Hippocampal formation (tissue), 2 donors: ENCODE measurements around the gene PRG3.
"Not testable (repeated sequence)": the region's sequence is repeated elsewhere in the genome, so short reads cannot be mapped to it uniquely, and the experiment has no call there.

ENCODE experiments used
- DNase-seq, 2 donors: peaks; one replicate each; lab custom pipeline; 2025; lab: John Stamatoyannopoulos, UW

The PRG3 gene

DNA sequence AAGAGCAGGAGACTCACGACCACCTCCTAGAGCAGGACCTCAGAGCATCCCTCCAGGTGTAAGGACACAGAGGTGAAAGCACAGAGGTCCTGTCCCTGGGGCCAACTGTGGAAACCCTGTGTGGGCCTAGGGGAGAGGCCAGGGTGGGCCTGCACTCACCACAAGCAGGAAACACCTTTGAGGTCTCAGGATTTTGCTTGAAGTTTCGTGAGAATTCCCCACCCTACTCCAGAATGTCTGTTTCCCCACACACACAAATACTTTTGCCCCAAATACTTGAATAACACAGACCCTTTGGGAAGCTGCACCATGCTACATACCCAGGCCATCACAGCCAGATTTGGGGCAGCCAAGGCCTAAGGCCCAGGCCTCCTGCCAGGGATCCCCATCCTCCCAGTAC is 27.8 kb upstream of the PRG3 start:
- DNase-seq = no peak

DNA sequence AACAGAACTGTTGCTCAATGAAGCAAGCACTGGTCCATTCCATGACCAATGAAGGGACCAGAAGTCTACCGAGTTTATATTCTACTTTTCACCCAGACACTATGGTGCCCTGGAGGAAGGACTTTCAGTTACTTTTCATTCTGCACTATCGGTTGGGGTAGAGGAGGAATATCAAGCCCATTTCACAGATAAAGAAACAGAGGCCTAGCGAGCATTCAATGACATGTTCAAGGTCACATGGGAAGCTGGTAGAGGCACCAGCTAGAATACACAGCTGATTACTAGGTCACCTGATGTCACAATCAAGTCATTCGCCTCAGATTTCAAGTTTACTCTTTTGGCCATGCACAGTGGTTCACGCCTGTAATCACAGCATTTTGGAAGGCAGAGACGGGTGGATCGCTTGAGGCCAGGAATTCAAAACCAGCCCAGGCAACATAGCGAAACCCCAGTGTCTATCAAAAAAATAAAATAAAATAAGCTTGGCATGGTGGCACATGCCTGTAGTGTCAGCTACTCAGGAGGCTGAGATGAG is 27.1 kb upstream of the PRG3 start:
- DNase-seq = no peak

DNA sequence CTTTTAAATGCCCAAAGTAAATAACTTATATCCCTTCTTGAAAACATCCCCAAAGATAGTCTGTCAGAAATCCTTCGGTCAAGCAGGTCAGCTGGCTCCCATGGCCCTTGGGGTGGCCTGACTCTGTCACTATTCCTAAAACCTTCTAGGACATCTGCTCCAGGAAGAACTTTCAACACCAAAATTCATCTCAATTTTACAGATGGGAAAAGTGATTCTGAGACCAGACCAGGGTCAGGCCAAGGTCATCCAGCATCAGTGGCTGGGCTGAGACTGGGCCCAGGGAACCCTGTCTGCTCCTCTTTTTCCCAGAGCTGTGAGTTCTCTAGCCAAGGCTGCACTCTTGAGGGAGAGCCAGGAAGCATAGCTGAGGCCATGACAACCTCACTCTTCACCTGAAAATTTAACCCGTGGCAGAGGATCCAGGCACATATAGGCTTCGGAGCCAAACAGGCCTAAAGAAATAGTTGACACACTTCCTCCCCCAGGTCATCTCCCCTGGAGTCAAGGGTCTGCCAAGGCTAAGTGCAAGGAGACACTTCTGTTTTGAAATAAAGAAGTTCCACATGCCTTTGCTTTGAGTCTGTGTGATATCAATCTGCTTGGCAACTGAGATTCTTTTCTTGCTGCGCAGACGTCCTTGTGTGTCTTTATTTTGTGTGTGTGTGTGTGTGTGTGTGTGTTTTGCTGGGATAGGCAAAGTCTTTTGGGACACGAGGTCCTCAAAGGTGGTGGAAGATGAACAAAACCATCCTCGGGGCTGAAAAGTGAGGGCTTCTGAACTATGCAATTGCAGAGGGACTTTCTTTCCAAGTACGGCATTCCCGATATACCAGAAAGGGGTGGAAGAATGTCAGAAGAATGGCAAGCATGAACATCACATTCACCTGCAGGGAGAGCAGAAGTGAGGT is 26.3 kb upstream of the PRG3 start:
- DNase-seq = no peak

DNA sequence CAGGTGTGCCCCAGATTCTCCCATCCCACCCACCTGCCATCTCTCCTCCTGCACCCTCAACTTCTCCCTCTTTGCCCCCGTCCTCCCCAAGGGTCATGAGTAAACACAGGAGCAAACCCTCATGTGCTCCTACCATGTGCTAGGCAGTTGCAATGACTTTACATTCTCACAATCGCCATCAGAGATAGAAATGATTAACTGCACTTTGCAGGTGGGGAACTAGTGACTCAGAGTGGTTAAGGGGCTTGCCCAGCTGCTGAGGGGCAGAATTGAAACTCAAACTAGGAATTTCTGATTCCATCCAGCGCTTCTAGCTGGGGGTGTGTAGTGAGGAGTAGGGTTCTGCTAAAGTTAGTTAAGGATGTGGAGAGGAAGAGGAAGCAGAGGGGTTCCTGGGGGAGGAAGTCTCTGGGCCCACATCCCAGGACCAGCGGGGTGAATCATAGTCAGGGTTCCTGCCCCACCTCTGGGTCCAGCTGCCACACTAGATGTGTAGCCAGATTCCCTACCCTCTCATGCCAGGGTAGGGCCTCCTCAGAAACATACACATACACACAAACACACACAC is 25.5 kb upstream of the PRG3 start:
- no peak for DNase-seq

DNA sequence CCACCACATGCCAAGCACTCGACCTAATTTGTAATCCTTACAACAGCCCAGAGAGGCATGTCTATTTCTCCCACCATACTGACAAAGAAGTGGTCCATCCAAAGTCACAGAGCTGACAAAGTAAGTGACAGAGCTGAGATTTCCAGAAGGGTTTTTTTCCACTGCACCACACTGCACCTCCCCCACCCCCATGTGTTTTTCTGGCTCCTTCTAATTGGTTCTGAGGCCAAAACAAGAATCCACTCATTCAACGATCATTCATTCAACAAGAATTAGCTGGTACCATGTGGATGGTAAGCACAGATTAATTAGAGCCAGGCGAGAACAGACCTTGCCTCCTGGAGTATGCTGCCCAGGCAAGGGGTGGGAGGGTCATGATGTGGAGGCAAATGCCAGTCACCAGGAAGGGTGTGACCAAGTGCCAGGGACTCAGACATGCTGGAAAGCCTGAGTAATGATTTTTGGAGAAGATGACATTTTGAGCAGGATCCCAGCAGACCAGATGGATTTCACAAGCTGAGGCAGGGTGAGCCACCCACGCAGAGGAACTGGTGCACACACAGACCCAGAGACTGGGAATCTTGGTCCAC is 24.4 kb upstream of the PRG3 start:
- DNase-seq = no peak

DNA sequence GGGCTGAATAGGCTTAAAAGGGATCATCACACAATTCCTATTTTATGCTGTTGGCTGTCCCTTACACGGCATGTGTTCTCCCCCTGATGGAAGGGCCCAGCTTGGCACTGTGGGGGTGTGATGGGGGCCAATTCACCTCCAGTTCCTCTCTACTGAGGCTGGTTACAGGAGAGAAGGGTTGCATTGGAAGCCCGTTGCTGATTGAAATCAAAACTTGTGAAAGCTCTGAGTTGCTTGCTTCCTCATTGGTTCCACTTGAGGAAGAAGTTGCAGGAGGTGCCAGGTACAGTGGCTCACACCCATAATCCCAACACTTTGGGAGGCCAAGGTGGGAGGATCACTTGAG is 22.8 kb upstream of the PRG3 start:
- DNase-seq = no peak

DNA sequence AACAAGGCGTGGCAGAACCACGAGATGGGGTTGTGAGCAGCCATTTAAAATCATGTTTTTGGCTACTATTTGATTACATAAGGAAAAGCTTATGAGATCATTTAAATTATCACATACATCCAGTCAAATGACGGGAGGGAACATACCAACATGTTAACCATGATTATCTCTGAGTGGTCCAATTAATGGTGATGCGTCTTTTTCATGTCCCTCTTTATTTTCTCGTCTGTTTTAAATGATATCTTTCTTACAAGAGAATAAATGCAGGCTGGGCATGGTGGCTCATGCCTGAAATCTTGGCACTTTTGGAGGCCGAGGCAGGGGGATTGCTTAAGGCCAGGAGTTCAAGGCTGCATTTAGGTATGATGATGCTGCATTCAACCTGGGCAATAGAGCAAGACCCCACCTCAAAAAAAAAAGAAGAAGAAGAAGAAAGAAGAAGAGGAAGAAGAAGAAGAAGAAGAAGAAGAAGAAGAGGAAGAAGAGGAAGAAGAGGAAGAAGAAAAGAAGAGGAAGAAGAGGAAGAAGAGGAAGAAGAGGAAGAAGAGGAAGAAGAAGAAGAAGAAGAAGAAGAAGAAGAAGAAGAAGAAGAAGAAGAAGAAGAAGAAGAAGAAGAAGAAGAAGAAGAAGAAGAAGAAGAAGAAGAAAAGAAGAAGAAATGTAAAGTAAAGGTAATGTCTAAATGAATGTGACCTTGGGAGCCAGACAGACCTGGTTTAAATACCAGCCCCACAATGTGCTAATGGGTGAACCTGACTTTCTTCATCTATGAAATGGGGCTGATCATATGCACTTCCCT is 22.3 kb upstream of the PRG3 start:
- not testable (repeated sequence) for DNase-seq

DNA sequence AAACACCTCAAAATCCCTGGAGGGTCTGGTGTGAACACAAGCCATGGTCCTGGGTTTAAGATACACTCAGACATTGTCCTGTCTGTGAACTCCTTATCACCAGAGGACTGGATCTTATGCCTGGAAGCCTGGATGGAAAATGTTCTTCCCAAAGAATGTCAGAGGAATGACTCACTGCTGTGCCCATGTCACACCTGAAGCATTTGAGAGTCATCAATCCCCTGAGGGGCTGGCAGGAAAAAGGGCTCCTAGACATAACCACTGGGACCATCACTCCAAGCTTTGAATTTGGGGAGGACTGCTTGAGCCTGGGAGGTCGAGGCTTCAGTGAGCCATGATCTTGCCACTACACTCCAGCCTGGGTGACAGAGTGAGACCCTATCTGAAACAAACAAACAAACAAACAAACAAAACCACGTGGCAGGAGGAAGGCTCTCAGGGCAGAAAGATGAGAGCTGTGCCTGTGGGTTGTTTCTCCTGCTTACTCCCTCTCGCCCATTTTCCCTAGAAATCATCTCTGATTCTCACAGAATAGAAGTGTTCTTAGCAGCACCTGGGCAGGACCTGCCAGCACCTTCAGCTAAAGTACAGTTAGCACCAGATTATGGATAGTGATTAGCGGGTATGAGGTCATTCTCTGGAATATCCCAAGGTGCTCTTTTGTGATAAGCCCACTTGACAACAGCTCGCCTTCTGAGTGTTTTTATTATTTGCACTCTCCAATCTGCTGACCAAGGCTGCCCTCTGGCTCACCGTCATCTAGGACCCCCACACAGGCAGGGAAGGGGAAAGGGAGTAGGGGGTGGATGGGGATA is 21.4 kb upstream of the PRG3 start:
- DNase-seq = no peak

DNA sequence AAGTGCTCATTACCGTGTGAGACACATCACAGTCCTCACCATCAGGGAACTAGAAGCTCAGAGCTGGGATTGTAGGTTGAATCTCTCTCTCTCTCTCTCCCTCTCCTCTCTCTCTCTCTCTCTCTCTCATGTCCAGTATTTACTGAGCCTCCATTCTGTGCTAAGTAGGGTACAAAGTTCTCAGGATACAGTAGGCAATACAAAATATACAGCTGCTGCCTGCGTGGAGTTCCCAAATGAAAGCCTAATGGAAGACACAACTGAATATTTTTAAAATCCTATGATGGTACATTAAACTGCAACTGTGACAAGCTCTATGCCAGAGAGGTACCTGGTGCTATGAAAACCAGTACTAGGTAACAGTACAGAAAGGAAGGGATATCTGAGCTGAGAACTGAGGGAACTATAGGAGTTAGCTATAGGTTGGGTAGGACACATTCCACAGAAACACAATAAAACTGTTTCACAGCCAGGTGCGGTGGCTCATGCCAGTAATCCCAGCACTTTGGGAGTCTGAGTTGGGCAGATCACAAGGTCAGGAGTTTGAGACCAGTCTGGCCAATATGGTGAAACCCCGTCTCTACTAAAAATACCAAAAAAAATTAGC is 19.1 kb upstream of the PRG3 start:
- DNase-seq = no peak

DNA sequence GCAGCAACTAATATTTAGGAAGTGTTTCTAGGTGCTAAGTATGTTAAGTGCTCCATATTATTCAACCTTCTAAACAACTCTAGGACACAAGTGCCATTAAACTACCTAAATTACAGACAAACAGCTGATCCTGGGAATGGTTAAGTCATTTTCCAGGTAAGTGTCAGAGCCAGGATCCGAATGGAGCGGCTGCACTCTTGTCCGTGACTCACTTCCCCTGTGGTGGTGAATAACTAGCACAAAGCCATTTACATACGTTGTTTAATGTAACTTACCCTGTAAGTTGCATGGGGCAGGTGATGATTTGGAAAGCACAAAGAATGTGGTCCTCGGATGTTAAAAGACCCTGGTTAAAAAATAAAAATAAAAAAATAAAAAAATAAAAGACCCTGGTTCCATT is 18.3 kb upstream of the PRG3 start:
- DNase-seq = no peak

DNA sequence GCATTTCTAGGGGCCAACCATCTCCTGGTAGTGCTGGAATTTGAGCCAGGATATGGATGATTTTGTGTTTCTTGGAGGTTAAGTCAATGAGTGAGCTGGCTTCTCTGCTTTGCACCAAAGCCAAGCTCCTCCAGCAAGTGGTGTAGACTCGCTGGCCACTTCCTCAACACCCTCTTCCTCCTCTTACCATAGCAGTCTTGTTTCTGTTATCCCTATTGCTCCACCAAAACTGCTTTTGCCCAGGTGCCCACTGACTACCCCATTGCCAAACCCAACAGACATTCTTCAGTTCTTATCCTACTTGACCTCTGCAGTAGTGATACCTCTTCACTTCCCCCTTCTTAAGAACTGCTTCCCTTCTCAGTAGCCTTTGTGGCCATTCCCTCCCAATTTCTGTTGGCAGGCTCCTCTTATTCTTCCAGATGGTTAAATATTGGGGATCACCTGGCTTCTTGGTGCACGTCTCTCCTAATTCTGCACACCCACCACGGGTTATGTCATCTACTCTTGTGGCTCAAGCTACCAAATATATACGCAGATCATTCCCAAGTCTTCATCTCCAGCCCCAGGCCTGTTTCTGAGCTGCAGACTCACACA is 16.5 kb upstream of the PRG3 start:
- DNase-seq = no peak

DNA sequence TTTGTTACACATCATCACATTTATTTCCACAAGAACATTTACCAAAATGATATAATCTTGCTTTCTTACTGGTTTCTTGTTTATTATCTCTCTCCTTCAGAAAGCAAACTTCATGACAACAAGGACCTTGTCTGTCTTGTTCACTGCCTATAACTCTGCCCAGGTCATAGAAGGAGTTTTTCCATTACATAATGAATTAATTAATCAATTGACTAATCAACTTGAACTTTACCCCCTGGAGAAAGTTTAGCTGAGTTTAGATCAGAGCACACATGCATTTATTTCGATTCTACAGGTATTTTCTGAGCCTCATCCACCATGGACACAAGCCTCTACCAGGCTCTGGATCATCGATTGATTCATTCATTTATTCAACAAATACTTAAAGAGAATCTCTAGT is 15.8 kb upstream of the PRG3 start:
- DNase-seq = no peak

DNA sequence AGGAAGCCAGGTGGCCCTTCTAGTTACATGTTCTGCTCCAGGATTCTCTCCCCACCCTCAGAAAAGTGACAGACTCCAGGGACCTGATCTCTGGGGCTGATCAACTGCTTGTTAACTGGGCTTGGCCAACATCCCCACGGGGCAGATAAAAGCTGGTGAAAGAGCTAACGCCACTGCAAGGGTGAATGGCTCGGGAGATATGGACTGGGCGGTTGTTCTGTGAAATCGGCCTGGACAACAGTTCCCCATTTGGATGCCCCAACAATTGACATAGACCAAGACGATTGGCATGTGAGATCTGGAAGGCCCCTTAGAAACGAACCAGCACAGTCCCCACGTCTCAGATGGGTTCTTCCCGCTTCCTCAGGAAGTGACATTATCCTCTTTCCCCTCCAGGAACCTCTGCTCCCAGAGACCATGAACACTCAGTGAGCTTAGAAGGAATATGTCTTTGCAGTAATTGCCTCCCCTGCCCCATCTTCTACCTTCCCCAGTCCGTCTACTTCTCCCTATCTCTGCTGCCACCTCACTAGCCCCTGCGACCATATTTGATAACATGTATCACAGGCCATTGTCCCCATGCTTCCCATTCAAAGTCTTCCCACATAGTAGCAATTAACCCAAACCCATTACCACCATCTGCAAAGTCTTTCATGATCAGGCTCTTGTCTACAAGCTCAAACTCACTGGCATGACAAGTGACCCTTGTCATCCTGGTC is 15.1 kb upstream of the PRG3 start:
- no peak for DNase-seq

DNA sequence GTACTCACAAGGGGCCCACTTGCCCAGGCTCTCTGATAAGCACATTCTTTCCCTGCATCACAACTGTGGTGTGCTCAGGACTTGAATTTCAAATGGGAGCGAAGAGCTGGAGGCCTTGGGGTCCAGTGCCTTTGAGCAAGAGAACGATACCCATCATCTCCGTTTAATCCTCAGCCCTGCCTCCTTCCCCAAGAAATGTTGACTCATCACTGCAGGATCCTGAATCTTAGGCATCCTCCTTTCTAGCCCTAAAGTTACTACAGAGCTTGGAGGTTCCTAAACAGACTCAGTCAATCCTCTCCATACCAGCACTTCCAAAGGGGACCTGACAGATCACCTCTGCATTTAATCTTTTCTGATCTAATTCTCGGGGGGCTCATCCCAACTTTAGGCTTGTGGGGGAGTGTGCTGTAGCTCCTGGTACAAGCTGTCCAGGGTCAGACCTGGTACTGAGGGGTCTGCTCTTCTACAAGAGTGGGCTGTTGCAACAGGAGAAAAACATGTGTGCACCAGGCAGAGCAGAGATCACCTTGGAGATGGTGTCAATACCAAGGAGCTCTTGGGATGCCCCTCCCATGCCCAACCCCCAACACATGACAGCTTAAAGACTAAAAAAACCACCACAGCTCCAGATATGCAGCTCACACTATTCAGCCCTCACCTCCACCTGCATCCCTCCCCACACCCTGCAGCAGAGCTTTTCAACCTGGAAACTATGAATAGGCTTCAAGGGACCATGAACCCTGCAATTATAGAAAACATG is 13.4 kb upstream of the PRG3 start:
- no peak for DNase-seq

DNA sequence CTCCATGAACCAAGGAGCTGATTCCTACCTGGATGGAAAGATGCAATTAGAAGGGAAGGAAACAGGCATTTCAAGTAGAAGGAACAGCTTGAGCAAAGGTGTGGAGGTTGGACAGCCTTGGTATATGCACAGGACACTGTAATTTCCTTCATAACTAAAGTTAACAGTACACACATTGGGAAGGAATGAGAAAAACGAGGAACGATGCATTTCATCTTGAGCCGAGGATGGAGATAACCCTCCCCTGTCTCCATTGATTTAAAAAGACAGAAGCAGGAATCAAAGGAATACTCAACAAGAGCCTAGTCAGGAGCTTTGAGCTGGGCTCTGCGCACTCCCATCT is 11.8 kb upstream of the PRG3 start:
- no peak for DNase-seq

DNA sequence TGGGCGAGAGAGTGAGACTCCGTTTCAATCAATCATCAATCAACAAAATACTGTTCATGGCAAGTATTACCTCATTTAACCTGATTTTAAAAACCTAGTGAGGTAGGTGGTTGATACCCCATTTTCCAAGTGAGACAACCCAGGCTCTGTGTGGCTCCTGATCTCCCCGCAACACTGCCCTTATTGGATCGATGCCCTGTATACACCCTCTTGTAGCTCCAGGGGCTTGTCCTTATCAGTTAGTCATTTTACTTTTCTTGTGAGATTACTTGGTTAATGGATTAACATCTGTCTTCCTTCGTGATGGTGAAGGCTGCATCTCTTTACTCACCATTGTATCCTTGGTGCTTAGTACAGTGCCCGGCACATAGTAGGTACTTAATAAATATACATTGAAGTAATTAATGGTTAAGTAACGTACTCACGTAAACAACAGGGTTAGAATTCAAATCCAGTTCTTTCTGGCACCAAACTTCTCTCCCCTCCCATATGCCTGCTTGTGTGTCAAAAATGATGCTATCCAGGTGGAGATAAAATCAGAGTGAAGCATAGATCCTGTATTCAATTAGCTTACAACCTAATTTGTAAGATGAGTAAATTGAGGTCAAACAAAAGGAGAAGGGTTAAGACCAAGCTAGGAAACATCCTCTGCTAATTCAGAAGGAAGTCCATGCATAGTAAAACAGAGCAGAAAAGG is 11.3 kb upstream of the PRG3 start:
- DNase-seq = no peak

DNA sequence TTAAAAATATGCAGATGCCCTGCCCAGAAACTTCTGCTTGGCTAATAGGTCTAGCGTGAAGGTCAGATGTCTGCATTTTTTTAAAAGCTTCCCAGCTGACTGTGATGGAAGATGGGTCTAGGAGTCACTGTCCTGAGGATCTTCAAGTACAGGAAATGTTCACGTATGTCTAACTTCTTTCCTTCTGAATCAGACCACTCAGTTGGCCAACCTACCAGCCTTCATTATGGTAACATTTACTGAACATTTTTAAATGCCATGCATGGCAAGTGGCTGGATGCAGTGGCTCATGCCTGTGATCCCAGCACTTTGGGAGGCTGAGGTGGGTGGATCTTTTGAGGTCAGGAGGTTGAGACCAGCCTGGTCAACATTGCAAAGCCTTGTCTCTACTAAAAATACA is 10.6 kb upstream of the PRG3 start:
- no peak for DNase-seq

DNA sequence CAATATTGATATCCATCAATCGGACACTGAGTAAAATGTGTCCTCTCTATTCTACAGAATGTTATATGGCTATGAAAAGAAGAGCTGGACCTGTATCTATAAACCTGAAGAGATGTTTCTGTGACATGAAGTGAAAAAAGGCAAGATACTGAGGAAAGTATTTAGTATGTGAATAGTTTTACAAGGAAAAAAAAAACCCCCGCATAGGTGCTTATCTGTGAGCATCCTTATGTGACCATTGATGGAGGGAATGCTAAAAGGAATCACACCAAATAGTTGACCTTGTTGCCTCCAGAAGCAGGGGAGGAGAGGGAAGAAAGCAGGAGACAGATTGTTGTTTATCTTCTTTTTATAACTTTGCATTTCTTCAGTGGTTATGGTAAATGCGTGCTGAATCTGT is 10.2 kb upstream of the PRG3 start:
- no peak for DNase-seq

DNA sequence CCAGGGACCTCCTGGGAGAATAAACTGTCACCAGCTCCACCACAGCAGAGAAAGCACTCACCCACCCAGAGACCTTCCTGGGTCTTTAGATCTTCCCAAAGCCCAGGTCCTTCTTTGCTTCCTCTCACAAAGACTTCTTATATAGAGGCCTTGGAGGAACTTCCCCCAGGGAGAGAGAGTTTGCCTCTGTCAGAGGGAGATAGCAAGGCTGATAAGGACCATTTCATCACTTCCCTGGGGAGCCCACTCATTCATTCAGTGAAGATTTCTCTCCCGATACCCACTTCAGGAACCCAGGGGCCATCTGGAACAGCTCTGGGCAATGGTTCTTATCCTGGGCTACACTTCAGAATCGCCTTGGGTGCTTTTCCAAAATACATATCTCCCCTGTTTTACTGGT is 9.6 kb upstream of the PRG3 start, which contains the start of gene PRG2:
PRG2 (minus strand) TSS at position 116 of the 400 bp plus-strand sequence. CDS start 706 bp downstream, outside the sequence.
- no peak for DNase-seq
